ENCODE measurements around the gene PLAC1.

The PLAC1 gene

DNA sequence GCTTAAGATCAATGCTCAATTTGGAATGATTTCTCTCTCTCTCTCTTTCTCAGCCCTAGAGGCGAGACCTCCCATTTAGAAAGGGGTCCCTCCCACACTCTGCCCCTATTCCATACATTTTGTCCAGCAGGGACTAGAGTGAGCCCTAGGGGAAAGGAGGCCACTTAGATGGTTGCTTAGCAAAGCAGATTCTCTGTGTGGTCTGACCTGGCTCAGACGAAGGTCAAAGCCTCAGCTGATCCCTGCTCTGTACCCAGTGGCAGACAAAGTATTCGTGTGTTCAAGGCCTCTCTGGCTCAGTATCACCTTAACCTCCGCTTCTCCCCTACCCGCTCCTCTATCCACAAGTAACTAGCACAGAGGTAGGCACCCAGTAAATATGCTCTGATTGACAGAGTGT is 120.0 kb downstream of the PLAC1 start:
- DNase-seq, result no peak

DNA sequence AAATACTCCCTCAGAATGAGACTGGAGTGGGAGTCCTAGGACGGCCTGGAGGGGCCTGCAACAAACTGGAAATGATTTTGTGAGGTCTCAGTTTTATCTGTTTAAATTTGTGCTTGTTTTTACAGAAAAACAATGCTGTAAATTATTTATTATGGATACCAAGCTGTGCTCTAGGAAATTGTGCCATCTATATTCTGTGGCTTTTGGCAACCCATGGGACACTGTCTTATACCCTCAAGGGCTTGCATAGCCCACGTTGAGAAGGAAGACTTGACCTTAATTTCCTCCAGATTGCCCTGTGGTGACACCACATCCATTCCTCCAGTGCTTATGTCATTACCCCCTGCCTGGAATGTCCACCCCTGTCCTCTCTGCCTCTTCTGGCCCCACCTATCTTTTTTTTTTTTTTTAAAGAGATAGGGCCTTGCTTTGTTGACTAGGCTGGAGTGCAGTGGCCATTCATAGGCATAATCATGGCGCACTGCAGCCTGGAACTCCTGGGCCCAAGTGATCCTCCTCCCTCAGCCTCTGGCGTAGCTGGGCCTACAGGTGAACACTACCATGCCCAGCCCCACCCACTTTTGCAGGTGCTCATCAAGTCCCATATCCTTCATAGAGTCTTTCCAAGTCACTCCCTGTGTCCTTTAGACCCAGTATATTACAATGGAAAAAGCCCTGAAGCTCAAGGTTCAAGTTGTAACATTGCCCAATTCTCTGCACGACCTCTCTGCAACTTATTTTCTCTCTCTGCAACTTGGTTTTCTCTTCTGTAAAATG is 120.9 kb downstream of the PLAC1 start:
- DNase-seq, result no peak

DNA sequence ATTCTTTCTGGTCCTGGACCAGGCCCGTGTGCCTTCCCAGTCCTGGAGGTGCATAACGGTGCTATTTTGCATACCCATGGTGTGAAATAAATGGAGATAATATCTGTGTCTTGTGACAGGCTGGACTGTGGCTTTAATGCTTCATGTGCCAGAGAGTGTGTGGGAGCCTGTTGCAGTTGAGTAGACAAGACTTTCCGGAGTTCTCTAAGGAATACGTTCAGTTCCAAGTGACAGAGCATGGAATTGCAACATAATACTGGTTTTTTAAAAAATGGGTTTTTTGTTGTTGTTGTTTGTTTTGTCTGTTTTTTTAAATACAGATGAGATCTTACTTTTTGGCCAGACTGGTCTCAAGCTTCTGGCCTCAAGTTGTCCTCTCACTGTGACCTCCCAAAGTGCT is 124.3 kb downstream of the PLAC1 start:
- DNase-seq, result no peak

DNA sequence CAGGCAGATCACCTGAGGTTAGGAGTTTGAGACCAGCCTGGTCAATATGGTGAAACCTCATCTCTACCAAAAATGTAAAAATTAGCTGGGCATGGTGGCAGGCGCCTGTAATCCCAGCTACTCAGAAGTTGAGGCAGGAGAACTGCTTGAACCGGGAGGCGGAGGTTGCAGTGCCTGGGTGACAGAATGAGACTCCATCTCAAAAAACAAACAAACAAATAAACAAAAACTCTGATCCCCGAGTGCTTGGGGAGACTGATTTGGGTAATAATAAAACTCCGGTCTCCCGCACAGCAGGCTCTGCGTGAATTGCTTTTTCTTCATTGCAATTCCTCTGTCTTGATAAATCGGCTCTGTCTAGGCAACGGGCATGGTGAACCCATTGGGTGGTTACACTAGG is 124.9 kb downstream of the PLAC1 start:
- no peak for DNase-seq

DNA sequence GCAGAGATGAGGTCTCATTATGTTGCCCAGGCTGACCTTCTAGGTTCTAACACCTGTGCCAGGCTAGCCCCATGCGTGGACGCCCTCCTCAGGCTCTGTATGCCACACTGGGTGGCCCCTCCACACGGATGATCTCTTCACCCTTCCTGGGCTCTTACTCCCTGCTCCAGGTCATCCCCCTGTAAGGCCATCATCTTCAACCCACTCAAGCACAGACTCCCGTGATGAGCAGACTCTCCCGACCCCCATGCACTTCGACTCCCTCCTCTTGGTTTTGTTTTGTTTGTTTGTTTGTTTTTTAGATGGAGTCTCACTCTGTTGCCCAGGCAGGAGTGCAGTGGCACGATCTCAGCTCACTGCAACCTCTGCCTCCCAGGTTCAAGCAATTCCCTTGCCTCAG is 127.4 kb downstream of the PLAC1 start:
- DNase-seq, result no peak

DNA sequence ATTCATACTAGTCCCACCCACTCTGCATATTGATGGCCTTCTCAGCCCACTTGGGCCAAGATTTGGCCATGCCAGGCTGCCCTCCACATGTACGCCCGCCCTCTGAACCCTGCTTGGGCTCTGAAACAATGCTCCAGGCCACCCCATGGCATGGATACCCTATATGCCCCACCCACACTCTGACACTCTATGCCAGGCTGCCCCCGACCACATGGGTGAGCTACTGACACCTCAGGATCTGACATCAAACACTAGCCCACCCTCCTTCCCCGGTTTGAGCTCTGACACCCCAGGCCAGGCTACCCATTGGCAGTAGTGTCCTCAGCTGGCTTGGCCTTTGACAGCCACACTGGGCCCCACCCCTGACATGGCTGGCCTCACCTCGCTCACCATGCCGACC is 128.8 kb downstream of the PLAC1 start:
- DNase-seq, result no peak

DNA sequence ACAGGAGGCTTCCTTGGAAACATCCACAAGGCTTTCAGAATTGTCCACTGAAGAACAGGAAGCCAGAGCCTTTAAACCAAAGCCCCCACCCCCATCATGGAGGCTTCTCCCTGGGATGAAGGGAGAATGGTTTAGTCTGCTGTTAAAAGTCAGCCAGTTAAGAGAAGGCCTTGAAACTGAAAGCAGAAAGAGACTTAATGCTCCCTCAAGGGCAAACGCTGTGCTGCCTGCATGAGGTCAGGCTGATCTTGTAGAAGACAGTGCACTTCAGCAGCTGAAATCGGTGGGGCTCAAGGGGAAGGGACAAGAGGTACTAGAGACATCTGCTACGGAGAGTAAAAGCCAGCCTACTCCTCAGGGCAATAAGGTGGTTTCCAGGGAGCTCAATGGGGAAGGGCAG is 129.3 kb downstream of the PLAC1 start:
- peak in 1 of 5 experiments; percentile 18 for DNase-seq

DNA sequence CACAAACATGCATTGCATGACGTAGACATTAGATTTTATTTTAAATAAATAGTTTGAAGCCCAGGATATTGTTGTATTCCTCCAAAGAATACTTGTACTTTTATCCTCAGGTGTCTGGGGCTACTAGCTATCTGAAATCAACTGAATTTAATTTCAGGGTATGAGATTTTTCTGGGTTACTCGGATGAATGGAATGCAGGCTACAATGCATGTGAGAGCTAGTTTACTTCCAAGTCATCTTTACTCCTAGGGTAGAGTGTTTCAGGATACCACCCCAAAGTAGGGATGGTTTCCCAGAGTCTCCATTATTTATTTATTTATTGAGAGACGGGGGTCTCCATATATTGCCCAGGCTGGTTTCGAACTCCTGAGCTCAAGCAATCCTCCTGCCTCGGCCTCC is 131.9 kb downstream of the PLAC1 start:
- DNase-seq, result no peak

DNA sequence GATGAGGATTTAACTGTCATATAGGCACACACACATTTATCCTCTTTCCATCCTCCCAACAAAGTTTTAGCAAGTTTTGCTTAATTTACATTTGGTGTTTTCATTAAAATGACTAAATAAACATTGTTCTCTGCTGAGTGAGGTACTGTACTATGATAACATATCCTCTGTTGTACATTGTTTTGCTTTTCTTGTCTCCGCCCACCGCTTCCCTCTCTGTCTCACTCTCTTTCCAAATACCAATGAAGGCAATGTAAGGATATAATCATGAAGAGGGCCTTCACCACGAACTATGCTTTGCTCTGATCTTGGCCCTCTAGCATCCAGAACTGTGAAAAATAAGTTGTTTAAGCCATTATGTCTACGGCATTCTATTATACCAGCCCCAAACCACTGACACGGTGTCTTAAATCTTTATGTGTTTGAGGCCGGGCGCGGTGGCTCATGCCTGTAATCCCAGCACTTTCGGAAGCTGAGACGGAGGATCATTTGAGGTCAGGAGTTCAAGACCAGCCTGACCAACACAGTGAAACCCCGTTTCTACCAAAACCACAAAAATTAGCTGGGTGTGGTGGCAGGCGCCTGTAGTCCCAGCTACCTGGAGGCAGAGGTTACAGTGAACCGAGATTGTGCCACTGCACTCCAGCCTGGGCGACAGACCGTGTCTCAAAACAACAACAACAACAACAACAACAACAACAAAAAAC is 133.0 kb downstream of the PLAC1 start:
- no peak for DNase-seq

DNA sequence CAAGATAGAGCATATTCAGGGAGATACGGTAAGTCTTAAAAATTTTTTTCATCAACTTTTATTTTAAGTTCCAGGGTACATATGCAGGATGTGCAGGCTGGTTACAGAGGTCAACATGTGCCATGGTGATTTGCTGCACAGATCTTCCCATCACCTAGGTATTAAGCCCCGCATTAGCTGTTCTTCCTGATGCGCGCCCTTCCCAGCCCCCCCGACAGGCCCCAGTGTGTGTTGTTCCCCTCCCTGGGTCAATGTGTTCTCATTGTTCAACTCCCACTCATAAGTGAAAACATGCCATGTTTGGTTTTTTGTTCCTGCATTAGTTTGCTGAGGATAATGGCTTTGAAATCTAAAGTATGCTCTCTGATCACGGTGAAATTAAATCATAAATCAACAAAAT is 134.1 kb downstream of the PLAC1 start:
- DNase-seq, result no peak

DNA sequence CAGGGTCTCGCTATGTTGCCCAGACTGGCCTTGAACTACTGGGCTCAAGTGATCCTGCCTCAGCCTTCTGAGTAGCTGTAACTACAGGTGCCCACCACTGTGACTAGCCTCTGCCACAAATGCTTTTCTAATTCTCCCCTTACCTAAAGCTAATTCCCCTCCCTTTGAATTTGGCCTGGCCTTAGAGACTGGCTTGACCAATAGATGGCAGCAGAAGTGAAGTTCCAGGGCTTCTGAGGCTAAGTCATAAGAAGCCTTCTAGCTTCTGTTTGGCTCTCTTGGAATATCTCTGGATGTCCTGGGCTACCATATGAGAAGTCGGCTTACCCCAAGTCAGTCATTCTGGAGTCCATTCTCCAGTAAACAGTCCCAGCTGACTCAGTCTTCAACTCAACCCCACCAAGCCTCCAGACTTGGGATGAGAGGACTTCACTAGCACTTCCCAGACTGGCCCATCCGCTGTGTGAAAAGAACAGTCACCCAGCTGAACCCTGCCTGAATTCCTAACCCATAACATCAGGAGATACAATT is 137.3 kb downstream of the PLAC1 start:
- DNase-seq, result peak in 1 of 5 experiments; percentile 39
